Astrocyte (in vitro differentiated cells and primary cell): ENCODE measurements around the gene DOCK2.

Experiments
- EZH2 ChIP-seq: IDR thresholded peaks from 2 replicates; pipeline ENCODE4 v1.6.1; 2012; ENCODE audit warnings: mild to moderate bottlenecking, low read length, inconsistent platforms; ENCODE audit not compliant: insufficient read depth
- TF ChIP-seq, protein P1 (sequence below): IDR thresholded peaks from 2 replicates; pipeline ENCODE4 v1.5.1; 2011; ENCODE audit warnings: low read depth, mild to moderate bottlenecking, inconsistent platforms, low read length, moderate library complexity; ENCODE audit not compliant: insufficient read depth

DNA sequence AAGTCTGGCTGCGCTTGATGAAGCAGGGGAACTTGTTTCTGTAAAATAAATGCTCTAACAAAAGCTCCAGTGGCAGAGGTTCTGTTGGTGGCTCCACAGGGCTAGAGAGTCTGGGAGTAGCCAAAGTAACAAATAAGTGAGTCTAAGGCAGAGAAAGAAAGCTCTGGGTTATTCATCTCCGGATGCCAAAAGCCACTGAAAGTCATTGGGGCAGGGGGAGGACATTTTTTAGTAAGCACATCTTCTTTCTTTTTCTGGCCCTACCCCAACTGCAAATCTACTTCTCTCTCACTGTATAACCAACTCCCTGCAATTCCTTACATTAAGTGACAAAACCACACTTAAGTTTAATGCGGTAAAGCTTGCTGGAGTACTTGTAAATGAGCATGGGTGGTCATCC lies 201.6 kb downstream of the DOCK2 start:
- TF ChIP-seq, protein P1, sequence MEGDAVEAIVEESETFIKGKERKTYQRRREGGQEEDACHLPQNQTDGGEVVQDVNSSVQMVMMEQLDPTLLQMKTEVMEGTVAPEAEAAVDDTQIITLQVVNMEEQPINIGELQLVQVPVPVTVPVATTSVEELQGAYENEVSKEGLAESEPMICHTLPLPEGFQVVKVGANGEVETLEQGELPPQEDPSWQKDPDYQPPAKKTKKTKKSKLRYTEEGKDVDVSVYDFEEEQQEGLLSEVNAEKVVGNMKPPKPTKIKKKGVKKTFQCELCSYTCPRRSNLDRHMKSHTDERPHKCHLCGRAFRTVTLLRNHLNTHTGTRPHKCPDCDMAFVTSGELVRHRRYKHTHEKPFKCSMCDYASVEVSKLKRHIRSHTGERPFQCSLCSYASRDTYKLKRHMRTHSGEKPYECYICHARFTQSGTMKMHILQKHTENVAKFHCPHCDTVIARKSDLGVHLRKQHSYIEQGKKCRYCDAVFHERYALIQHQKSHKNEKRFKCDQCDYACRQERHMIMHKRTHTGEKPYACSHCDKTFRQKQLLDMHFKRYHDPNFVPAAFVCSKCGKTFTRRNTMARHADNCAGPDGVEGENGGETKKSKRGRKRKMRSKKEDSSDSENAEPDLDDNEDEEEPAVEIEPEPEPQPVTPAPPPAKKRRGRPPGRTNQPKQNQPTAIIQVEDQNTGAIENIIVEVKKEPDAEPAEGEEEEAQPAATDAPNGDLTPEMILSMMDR, result no peak
- no peak for TF ChIP-seq EZH2
